Naive B cell (primary cell): Measurements from ENCODE around the gene SIRPG. TPM values are rescaled to one million over a fixed set of nuclear protein-coding genes. Genes with fewer than 3 reads are reported as not detected.

Experiments used
- ATAC-seq, 2 donors: fragments of 150-1000 bp; cut with Tn5 transposase; 2 replicates each; pipeline ENCODE4 v1.10.0; 2021; ENCODE audit warnings: low read depth in 2 of 2, mild to moderate bottlenecking in 2 of 2, moderate library complexity in 2 of 2
- DNase-seq: peaks from one replicate; pipeline ENCODE4 v3.0.0; 2022
- H3K27ac Mint-ChIP-seq, 6 donors: one replicate each; pipeline ENCODE4 v1.8.0; 2020 to 2022; ENCODE audit warnings: mild to moderate bottlenecking in 6 of 6, mixed read lengths in 6 of 6, moderate library complexity in 5 of 6, inconsistent platforms in 2 of 6
- H3K27me3 Mint-ChIP-seq, 3 donors: one replicate each; pipeline ENCODE4 v1.8.0; 2021 to 2022; ENCODE audit warnings: mixed read lengths in 3 of 3, mild to moderate bottlenecking in 1 of 3
- H3K36me3 Mint-ChIP-seq, 2 donors: one replicate each; pipeline ENCODE4 v1.8.0; 2020 to 2022; ENCODE audit warnings: mixed read lengths in 2 of 2, inconsistent platforms in 1 of 2, mild to moderate bottlenecking in 1 of 2
- H3K4me1 Mint-ChIP-seq, 3 donors: one replicate each; pipeline ENCODE4 v1.8.0; 2020 to 2022; ENCODE audit warnings: mixed read lengths in 3 of 3, inconsistent platforms in 1 of 3, mild to moderate bottlenecking in 1 of 3, moderate library complexity in 1 of 3
- H3K4me3 Mint-ChIP-seq, 8 donors: one replicate each; pipeline ENCODE4 v1.8.0; 2020 to 2022; ENCODE audit warnings: mild to moderate bottlenecking in 8 of 8, mixed read lengths in 8 of 8, moderate library complexity in 8 of 8, inconsistent platforms in 2 of 8
- H3K9me3 Mint-ChIP-seq, 7 donors: one replicate each; pipeline ENCODE4 v1.8.0; 2020 to 2022; ENCODE audit warnings: mixed read lengths in 7 of 7, mild to moderate bottlenecking in 5 of 7, inconsistent platforms in 2 of 7, moderate library complexity in 1 of 7
- polyA plus RNA-seq, 6 donors: library from polyadenylated mRNA; unstranded; fragments of 300-500 nt; fragmentation: Illumina TruSeq; gene quantifications; one replicate each; pipeline ENCODE4 v1.2.3, GENCODE V29; 2021; ENCODE audit warnings: low read depth in 6 of 6

Gene SIRPG
- polyA plus RNA-seq, 6 donors from 2014 or later = 0.22 to 1.3 (median 0.85) TPM; not detected in 2

DNA sequence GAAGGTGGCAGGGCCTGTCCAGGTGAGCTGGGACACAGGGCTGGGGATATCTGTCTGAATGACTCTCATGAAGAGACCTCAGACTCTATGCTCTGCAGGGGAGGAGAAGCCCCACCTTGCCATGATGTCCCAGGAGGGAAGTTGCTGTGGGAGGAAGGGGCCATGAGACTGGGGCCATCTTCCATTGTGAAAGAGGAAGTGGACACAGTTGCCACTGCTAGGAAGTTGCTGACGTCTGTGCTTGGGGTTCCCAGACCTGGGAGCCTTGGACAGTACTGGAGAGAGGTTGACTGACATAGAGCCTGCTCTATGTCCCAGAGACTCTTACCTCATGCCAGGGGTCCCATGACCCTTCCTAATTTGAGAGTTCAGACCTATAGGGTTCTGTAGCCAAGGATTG lies 62.2 kb downstream of the SIRPG start:
- no peaks in the 10 kb centered on the region for H3K9me3 Mint-ChIP-seq
- no peaks in the 10 kb centered on the region for H3K4me1 Mint-ChIP-seq
- ATAC-seq (no peak), DNase-seq (no peak)
- no peak overlapping the region for H3K27ac Mint-ChIP-seq
- H3K27me3 Mint-ChIP-seq = no peaks in the 10 kb centered on the region
- H3K4me3 Mint-ChIP-seq = no peak overlapping the region
- no peaks in the 10 kb centered on the region for H3K36me3 Mint-ChIP-seq

GRCh38 chr20:1588533-1589460 lies 68.8 kb downstream of the SIRPG start:
- Mint-ChIP-seq H3K27ac (no peak overlapping the region), H3K4me3 (no peak overlapping the region), H3K4me1 (peaks cover 0 to 9% (median 0%) of the 10 kb centered on the region in 3 donors), H3K36me3 (no peaks in the 10 kb centered on the region), H3K9me3 (no peaks in the 10 kb centered on the region), H3K27me3 (no peaks in the 10 kb centered on the region)
- no peak for ATAC-seq
- DNase-seq = no peak

DNA sequence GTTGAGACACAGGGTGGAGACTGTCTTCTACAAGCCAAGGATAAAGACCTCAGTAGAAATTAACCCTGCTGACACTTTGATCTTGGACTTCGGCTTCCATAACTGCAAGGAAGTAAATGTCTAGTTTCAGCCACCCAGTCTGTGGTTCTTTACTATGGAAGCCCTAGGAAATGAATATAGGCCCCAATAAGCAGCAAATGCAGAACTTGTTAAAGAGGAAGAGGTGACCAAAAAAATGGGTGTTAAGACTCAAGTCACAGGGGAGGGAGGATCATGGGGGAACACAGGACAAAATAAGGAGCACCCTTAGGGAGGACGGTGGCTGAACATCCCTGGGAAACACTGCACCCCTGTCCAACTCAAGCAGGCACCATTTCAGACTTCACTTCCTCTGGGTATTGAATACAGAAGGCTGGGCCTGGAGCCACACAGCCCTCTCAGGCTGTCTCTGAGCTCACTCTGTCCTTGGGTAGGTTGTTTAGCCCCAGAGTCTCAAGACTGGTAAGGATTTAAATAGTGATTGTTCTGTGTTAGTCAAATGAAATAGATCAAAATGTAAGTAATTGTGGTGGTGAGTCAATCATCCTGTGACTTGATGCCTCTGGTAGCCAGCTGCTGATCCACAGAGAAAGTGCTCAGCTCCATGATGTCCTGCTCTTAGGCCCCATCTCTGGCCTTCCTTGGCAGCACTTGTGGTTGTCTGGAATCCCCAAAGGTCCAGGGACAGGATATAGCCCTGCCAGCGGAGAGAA lies 69.6 kb downstream of the SIRPG start:
- H3K27me3 Mint-ChIP-seq = no peaks in the 10 kb centered on the region
- H3K9me3 Mint-ChIP-seq = peaks cover 0 to 1% (median 0%) of the 10 kb centered on the region in 7 donors
- peaks cover 0 to 9% (median 0%) of the 10 kb centered on the region in 3 donors for H3K4me1 Mint-ChIP-seq
- no peaks in the 10 kb centered on the region for H3K36me3 Mint-ChIP-seq
- DNase-seq = no peak
- H3K4me3 Mint-ChIP-seq = no peak overlapping the region
- no peak overlapping the region for H3K27ac Mint-ChIP-seq
- ATAC-seq = no peak

GRCh38 chr20:1579488-1579887 lies 78.1 kb downstream of the SIRPG start:
- no peak overlapping the region for H3K4me3 Mint-ChIP-seq
- no peaks in the 10 kb centered on the region for H3K4me1 Mint-ChIP-seq
- H3K27me3 Mint-ChIP-seq = peaks cover 0 to 18% (median 3%) of the 10 kb centered on the region in 3 donors
- H3K9me3 Mint-ChIP-seq = peaks cover 0 to 1% (median 0%) of the 10 kb centered on the region in 7 donors
- no peak for DNase-seq
- no peak overlapping the region for H3K27ac Mint-ChIP-seq
- no peaks in the 10 kb centered on the region for H3K36me3 Mint-ChIP-seq
- ATAC-seq = no peak

Other genes with a start within 250 kb of the SIRPG start
- 100 to 1,000 TPM; 108 to 134 (median 123) TPM for gene NSFL1C, start 190.9 kb downstream of the SIRPG start, polyA plus RNA-seq
- gene SIRPB2, start 166.4 kb downstream of the SIRPG start, polyA plus RNA-seq = under 1 TPM in 4 of 6 donors, not detected in 2; 0.18 to 0.36 (median 0.22) TPM
- not detected for gene SIRPD, start 100.1 kb downstream of the SIRPG start, polyA plus RNA-seq
- gene SIRPB1, start 37.8 kb downstream of the SIRPG start, polyA plus RNA-seq = 1 to 10 TPM in 3 of 6 donors, under 1 TPM in 2, not detected in 1; 0.45 to 2.0 (median 1.9) TPM
- gene SIRPA, start 237.6 kb upstream of the SIRPG start, polyA plus RNA-seq = under 1 TPM in 4 of 6 donors, not detected in 2; 0.24 to 0.44 (median 0.26) TPM